ENCODE measurements around the gene HDLBP. TPM values are rescaled to one million over a fixed set of nuclear protein-coding genes. Genes with fewer than 3 reads are reported as not detected.

HDLBP gene
- total RNA-seq, 1 donor from 2014 or later: 398 TPM

GRCh38 chr2:241239552-241240202, 75.8 kb downstream of the HDLBP start:
- DNase-seq (ENCODE audit: low spot score) (no peak), ATAC-seq (no peak)
- intact Hi-C loops (cut with DNase I): no loop called here

DNA sequence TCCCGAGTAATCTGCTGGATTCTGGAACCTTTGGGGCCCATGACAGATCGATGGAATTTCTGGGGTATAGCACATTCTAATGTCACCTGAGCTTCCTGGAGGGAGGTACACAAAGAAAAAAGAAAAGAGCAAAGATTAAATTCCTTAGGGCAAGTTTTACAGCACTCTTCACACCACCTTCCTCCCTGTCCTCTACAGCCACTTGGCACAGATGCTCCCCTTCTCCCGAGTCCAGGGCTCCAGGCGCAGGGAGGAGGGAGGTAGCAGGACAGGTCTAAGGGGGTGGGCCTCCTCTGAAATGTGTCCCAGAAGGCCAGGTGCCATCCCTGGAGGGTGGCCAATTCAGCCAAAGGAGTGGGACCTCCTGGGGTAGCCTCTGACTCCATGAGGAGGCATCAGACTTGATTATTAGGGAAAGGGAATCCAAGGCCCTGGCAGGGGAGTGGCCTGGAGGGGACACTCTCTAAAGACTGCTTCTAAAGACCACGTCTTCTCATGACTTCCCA, 76.7 kb downstream of the HDLBP start:
- no peak for ATAC-seq
- no peak for DNase-seq (ENCODE audit: low spot score)
- intact Hi-C loops (cut with DNase I): no loop called here

GRCh38 chr2:241237949-241238371, 77.5 kb downstream of the HDLBP start:
- intact Hi-C loops (cut with DNase I): no loop called here
- ATAC-seq (no peak), DNase-seq (ENCODE audit: low spot score) (no peak)

DNA sequence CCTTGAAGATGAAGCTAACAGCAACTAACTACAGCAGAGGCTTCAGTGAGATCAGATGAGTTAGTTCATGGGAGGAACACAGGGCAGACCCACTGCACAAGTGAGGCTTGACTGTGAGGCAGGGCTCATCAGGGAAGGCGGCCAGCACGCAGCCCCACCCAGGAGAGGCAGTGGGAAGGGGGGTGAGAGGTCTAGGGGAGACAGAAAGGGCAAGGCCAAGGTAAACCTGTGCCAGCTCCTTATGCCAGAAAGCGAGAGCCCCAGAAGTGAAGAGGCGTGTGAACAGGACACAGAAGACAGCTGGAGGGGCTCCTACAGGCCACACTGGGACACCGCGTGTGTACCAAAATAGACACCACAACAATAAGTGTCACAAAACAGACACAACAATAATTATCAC, 78.4 kb downstream of the HDLBP start:
- no peak for ATAC-seq

DNA sequence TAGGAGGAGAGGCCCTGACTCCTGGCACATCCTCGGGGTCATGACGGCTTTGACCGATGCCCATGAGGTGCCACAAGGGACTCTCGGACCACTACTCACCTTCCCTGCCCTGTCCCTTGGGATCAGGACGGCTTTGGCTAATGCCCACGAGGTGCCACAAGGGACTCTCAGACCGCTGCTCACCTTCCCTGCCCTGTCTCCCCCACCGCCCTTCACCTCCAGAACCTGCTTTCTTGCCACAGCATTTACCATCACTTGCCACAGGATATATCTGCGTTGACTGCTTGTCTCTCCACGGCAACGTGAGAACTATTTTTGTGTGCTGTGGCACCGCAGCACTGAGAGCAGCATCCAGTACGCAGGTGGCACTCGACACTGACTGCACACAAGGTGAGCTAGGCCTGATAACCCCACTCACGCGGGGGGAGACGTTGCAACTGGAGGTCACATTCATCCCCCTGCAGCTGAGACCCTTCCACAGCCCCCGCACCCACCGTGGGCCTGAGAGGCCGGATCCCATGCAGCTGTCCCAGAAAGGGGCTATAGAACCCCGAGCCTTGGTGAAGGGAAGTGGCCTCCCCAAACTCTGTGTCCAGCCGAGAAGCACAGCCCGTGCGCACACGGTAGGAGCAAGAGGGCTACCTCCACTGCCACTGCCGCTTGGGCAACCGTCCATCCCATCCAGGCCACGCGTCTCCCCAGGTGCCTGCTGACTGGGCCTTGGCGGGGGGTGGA, 79.4 kb downstream of the HDLBP start:
- intact Hi-C loops (cut with DNase I): no loop called here
- no peak for DNase-seq (ENCODE audit: low spot score)
- no peak for ATAC-seq

More for the DNA sequence above, 78.4 kb downstream of the HDLBP start:
- no peak for DNase-seq (ENCODE audit: low spot score)
- intact Hi-C loops (cut with DNase I): no loop called here

DNA sequence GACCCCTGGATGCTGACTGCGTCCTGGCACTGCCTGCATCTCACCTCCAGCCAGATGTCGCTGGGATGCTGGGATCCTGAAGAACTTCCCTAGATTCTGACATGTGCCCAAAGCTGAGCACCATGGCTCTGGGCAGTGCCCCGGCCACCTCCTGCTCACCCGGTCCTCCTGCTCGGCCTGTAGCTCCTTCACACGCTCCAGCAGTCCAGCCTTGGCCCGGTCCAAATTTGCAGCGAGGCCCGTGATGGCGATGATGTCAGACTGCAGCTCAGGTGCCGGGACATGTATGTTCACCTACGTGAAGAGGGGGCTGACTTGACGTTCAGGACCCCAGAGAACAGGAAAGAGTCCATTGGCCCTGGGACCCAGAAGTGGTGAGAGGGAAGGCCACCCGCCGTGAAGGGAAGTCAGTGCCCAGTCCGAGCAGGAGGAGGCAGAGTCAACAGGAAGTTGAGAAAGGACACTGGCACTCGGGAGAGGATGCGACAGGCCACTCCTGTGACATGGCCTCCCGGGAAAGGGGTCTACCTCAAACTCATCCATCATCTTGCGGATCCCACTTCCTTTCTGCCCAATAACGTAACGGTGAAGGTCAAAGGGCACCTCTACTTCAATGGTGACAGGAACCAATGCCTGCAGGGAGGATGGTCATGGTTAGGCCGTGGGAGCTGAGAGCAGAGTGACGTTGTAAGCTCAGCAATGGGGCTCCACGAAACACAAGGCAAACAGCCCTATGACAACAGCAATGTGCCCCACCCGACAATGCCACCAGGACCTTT, 80.3 kb downstream of the HDLBP start:
- DNase-seq (ENCODE audit: low spot score) (no peak), ATAC-seq (no peak)
- intact Hi-C loops (cut with DNase I): no loop called here

DNA sequence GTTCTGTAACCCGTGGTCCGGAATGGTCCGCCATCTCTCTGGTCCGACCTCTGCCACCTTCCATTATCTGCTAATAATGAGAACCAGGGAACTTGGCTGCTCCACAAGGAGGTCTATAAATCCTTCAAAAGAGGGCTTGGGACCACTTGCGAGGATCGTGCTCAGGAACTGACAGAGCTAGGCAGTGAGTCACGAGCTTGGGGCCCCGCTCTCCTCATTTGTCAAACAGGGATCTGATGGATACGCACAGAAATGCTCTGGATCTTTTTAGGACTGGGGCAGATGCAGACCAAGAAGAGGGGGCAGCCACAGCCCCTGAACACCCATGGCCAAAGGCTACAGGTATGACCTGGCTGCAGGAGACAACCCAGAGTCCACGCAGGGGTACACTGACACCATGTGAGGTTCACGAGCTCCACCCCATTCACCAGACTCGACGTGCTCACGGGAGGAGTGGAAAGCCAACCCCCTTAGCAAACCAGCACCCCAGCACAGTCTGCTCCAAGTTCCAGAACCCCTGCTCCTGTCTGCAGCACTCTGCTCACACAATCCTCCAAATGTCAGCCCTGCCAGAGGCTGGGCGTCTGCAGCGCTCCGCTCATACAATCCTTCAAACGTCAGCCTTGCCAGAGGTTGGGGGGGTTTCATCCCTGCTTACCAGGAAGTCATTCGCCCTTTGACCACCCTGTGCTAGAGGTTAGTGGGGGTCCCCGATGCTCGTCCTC, 81.2 kb downstream of the HDLBP start:
- no peak for DNase-seq (ENCODE audit: low spot score)
- ATAC-seq: no peak
- intact Hi-C loops (cut with DNase I): no loop called here

GRCh38 chr2:241232736-241233575, 82.5 kb downstream of the HDLBP start:
- ATAC-seq: no peak
- intact Hi-C loops (cut with DNase I): no loop called here
- no peak for DNase-seq (ENCODE audit: low spot score)

DNA sequence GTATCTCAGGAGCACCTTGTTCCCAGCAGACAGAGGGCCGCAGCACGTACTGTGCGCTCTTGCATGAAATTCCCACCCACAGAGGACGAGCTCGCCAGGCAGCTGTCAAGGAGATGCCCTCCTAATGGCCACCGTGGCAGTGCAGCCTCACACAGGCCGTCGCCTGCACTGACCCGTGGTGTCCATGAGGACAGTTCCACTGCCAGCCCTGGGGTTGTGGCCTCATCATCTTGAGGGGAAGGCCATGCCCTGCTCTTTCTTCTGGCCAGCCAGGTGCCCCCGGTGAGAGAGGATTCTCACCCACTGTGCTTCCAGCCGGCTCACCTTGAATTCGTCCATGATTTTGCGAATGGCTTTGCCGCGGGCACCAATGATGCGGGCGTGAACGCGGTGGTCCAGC, 85.0 kb downstream of the HDLBP start:
- ATAC-seq (no peak), DNase-seq (ENCODE audit: low spot score) (no peak)
- intact Hi-C loops (cut with DNase I): no loop called here

- DNase-seq (ENCODE audit: low spot score) (no peak), ATAC-seq (no peak)
- intact Hi-C loops (cut with DNase I): no loop called here
These were observed 85.7 kb downstream of the HDLBP start for GRCh38 chr2:241229563-241230401.

DNA sequence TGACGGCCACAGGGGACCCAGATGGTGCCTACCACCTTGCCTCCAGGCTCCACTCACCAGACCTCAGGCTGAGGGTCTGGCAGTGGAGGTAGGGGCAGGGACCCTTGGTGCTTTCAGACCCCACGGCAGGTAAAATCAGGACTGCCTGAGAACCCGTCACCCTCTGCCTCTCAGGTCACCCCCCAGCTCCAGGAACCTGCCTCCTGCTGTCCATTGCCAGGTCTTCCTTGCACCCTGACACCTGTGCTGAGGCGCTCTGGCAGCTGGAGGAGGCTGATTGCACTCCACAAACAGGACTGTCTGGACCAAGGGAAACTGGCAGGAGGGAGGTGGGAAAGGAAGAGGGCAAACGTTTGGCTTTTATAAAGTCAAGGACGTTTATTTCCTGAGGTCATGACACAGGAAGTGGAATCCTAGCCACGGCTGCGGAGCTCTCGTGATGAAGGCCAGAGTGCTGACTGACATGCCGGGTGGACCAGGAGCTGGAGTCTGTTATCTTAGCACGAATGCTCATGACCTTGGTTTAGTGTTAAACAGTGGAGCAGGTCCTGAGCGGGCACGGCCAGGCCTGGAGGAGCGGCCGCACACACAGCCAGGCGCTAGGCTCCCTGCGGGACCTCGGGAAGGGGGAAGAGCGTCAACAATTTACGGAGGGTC, 86.5 kb downstream of the HDLBP start:
- DNase-seq (ENCODE audit: low spot score) (no peak), ATAC-seq (no peak)
- intact Hi-C loops (cut with DNase I): no loop called here

DNA sequence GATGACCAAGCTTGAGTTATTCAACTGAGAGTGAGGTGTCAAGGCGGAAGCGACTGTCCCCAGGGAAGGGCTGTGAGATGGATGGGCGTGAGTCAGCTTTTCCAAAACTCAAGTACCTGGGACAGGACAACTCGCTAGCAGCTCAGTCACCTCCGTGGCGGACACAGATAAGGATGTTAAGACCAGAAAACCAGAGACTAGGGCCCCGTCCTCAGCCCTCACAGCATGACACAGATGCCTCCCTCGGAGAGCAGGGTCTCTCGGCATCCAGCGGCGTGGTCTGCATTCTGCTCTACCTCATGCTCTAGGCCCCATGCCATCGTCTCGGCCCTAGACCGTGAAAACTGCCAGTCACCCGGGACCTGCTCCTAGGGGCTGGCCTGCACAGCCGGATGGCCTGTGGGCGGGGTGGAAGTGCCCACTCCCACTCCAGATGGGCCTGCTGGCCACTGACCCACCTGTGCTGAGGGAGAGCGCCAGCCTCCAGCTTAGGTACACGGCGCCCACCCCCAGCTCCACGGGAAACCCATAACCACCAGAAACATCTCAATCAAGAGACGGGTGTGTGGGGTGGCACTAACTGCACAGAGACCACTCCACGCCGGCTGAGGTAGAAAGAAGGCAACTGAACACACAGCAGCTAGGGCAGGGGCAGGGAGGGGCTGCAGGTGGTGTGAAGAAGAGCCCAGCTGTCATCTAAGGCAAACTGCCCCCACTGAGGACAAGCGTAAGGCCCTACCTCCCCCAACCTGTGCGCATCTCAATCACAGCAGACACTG, 87.2 kb downstream of the HDLBP start:
- intact Hi-C loops (cut with DNase I): no loop called here
- no peak for ATAC-seq

DNA sequence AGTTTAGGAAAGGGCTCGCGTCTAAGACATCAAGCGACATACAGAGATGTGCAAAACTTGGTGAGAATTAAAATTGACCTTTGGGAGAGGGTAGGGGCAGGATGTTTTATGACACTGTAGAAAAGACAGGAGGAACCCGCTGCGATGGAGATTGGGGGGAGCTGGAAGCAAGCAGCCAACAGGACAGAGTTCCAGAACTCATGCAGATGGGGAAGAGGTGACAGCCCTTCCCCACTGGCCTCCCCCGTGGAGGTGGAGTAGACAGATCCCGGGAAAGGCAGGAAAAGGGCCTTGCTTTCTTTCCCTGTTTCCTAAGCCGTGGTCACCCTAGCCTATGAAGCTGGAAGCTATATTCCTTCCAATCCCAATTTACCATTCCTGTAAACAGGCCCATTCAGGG, 87.9 kb downstream of the HDLBP start:
- no peak for ATAC-seq
- intact Hi-C loops (cut with DNase I): no loop called here
- no peak for DNase-seq (ENCODE audit: low spot score)

More for the DNA sequence above, 87.2 kb downstream of the HDLBP start:
- no peak for DNase-seq (ENCODE audit: low spot score)

DNA sequence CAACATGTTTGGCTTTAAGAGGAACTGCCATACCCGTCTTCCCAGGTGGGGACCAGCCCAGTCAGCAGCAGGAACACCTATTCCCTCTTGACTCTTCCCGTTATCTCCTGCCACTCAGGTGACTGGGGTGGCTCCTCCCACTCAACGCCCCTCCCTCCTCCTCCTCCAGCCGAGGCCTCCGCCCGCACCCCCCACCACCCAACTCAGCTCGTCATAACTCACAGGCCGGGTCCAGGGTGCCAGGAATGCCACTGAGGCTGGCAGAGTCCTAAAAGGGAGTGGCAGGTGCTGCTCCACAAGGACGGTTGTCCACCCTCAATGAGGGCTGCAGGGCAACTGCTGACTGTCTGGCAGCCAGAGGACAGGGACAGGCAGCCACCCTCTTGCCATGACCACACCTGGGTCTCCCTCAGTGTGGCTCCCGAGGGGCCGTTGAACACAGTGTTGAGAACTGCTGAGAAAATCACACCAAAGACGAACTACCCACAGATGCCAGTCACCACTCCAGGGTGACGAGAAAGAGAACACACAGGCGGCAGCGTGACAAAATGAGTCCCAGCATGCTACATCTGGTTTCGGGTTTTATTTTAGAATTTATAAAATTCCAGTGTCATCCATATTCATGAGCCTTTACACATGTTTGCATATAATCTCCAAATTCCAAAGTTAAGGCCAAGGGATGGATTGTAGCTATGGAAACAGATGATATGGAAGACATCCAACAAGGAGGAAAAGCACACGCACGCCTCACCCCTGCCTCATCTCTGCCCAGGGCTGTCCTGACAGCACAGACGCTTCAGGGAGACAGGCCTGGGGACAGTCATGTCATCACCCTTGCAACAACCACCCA, 88.5 kb downstream of the HDLBP start:
- DNase-seq (ENCODE audit: low spot score) (no peak), ATAC-seq (no peak)
- intact Hi-C loops (cut with DNase I): no loop called here

DNA sequence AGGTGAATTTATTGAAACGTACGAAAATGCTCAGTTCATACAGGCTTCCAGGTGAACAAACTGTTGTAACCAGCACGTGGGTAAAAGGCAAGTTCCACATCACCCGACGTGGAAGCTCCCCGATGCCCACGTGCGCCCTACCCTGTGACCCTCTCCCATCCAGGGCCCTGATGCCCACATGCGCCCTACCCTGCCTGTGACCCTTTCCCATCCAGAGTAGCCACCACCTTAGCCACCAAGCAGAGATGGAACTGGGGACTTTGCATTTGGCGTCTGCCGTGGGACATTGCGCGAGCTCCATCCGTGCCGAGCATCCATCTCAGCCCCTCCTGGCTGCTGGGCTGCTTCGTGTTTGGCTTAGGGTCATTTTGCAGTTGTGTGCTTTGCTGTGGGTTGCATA, 89.5 kb downstream of the HDLBP start:
- ATAC-seq: no peak
- no peak for DNase-seq (ENCODE audit: low spot score)
- intact Hi-C loops (cut with DNase I): no loop called here

Measured in sciatic nerve (tissue), 2 donors.